GM23248 (cell line): ENCODE data around the gene TUBGCP6.

Experiments
- EZH2 ChIP-seq: fragments of 200-600 bp; sonication (generic); IDR thresholded peaks from 2 replicates; pipeline ENCODE4 v1.6.1; 2018; ENCODE audit warnings: antibody characterized with exemption, mild to moderate bottlenecking; ENCODE audit not compliant: insufficient read depth, poor library complexity, severe bottlenecking
- EZH2phosphoT487 ChIP-seq: fragments of 200-600 bp; sonication (generic); IDR thresholded peaks from 2 replicates; pipeline ENCODE4 v1.6.1; 2018; ENCODE audit warnings: antibody characterized with exemption, moderate library complexity, mild to moderate bottlenecking, low read depth; ENCODE audit not compliant: insufficient read depth

DNA sequence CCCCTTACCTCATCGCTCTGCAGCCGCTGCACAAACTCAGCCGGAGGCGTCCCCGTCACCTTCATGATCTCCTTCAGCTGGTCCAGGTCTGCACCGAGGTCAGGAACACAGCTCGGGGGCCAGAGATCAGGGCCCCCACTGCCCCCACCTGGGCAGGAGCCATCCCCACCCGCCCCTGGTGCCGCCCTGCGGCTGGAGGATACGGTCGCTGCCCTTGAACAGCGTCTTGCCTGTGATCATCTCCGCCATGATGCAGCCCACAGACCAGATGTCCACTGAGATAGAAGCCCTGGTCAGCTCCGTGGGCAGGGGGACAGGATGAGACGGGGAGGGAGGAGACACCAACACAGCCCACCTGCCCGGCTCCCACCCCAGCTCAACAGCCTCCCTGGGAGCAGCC is 10.8 kb upstream of the TUBGCP6 start:
- TF ChIP-seq EZH2, result no peak
- TF ChIP-seq EZH2phosphoT487, result no peak
